ENCODE data around the gene SPOCK2.
A peak's percentile ranks its signal among the peaks of the same experiment; 100 is the strongest.
"Not testable (repeated sequence)": the region's sequence is repeated elsewhere in the genome, so short reads cannot be mapped to it uniquely, and the experiment has no call there.

Gene SPOCK2

DNA sequence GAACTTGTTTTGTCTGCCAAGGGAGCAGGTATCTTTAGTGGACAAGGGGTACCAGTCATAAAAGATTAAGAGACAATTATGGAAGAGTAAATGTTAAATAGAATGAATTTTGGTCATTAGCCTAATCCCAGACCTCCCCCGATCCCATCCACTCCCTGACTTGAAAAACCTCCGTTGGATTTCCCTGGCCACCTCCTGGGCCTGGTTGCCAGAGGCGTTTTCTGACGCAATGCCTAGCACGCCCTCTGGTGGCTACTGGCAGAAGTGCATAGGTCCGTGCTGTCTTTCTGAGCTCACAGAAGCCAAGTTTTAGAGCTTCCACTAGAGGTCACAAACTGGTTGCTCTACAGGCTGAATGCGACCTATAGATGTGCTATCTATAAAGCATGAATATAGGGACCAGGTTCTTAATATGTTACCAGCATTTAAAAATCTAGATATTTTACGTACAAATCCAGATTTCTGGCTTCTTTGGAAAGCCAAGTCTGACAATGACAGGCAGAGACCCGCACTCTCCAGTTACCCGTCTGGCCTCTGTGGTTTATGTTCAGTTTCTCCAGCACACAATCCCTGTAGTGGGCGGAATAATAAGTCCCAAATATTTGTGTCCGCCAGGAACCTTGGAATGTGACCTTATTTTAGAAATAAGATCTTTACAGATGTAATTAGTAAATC lies 39.8 kb downstream of the SPOCK2 start:
- Mint-ChIP-seq H3K9me3 (ENCODE audit: low read depth) (no peaks in the 10 kb centered on the region), H3K27ac (peak overlapping the region; percentile 62), H3K4me3 (no peak overlapping the region), H3K4me1 (ENCODE audit: low read depth) (peaks cover 10% of the 10 kb centered on the region), H3K27me3 (no peaks in the 10 kb centered on the region), H3K36me3 (no peaks in the 10 kb centered on the region)

GRCh38 chr10:72045586-72045985 lies 42.8 kb downstream of the SPOCK2 start:
- Mint-ChIP-seq H3K36me3 (no peaks in the 10 kb centered on the region), H3K27ac (no peak overlapping the region), H3K4me1 (ENCODE audit: low read depth) (peaks cover 10% of the 10 kb centered on the region), H3K27me3 (no peaks in the 10 kb centered on the region), H3K9me3 (ENCODE audit: low read depth) (no peaks in the 10 kb centered on the region), H3K4me3 (no peak overlapping the region)

- Mint-ChIP-seq H3K4me1 (ENCODE audit: low read depth) (peaks cover 7% of the 10 kb centered on the region), H3K36me3 (no peaks in the 10 kb centered on the region), H3K27me3 (no peaks in the 10 kb centered on the region), H3K4me3 (no peak overlapping the region), H3K27ac (no peak overlapping the region), H3K9me3 (ENCODE audit: low read depth) (no peaks in the 10 kb centered on the region)
These were observed 43.8 kb downstream of the SPOCK2 start for GRCh38 chr10:72044417-72045041.

DNA sequence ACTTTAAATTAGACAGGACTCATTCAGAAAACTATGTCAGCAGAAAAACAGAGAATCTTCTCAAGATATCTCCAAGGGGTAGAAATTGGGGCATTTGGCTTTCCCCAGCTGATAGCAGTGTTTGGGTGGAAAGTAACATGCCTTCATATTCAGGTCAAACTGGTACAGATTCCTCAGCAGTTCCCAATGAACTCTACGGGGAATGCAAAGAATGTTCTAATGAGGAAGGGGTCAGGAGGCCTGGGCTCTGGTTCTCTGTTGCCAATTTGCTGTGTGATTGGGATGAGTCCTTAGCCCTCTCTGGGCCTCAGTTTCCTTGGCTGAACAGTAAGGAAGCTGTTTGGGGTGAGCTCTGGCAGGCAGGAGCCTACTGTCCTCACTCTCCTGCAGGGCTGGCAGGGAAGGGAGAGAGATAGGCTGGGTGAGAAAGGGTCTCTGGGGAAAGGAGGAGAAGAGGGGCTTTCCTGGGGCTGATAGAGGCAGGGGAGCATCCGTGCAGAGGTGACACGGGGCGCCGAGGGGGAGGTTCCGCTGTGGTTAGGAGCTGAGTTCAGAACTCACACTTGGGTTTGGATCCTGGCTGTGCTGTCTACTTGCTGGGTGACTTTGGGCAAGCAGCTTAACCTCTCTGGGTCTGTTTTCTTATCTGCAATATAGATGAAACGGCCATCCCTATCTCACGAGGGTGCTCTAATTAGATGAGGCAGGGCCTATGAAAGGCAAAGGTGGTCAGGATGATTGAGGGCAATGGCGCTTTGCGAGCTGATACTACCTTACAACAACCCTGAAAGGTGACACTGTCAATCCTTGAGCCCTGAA lies 45.1 kb downstream of the SPOCK2 start:
- Mint-ChIP-seq H3K4me3 (no peak overlapping the region), H3K9me3 (ENCODE audit: low read depth) (no peaks in the 10 kb centered on the region), H3K36me3 (no peaks in the 10 kb centered on the region), H3K27me3 (no peaks in the 10 kb centered on the region), H3K27ac (no peak overlapping the region), H3K4me1 (ENCODE audit: low read depth) (peaks cover under 1% of the 10 kb centered on the region)

DNA sequence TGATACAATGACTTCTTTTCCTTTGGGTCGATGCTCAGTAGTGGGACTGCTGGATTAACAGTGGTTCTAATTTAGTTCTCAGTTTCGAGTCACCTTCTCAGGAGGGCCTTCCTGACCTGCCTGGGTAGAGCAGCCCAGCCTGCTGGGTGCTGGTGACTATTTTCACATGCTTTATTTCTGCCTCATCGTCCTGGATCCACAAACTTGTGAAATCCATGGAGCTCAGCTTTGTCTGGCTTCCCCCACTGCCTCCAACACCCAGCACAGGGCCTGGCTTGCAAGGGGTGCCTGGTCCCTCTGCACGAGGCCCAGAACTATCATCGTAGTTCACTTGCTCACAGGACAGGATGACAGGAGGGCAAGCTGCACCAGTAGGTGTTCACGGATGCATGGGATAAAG lies 46.9 kb downstream of the SPOCK2 start:
- Mint-ChIP-seq H3K4me3 (no peak overlapping the region), H3K36me3 (no peaks in the 10 kb centered on the region), H3K4me1 (ENCODE audit: low read depth) (no peaks in the 10 kb centered on the region), H3K27ac (no peak overlapping the region), H3K9me3 (ENCODE audit: low read depth) (no peaks in the 10 kb centered on the region), H3K27me3 (no peaks in the 10 kb centered on the region)

- Mint-ChIP-seq H3K4me1 (ENCODE audit: low read depth) (no peaks in the 10 kb centered on the region), H3K27ac (no peak overlapping the region), H3K27me3 (no peaks in the 10 kb centered on the region), H3K9me3 (ENCODE audit: low read depth) (no peaks in the 10 kb centered on the region), H3K4me3 (no peak overlapping the region), H3K36me3 (no peaks in the 10 kb centered on the region)
These were observed 49.0 kb downstream of the SPOCK2 start for GRCh38 chr10:72039377-72039776.

DNA sequence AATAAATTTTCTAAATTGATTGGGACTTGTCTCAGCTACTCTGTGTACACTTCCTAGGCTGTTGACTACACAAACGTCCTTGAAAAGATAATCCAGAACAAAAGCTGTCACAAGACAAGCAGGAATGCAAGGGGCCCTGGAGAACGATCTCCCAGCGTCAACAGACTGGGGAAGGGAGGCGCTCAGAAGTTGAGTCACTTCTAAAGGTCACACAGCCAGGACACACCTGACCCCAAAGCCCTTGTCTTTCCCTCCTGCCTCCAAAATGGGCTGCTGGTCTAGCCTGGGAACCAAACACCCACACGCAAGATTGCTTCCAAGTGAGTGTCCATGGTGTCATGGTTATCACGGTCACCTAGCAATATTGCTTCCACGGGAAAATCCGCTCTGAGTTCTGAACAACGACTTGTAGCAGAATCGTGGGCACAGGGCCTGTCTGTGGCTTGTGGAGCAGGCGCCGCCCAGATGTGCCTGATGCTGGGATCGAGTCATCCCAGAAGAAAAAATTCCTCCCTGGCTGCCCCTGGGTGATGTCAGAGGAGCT lies 49.8 kb downstream of the SPOCK2 start:
- no peak overlapping the region for H3K27ac Mint-ChIP-seq
- H3K27me3 Mint-ChIP-seq, result no peaks in the 10 kb centered on the region
- H3K9me3 Mint-ChIP-seq (ENCODE audit: low read depth), result no peaks in the 10 kb centered on the region
- H3K4me1 Mint-ChIP-seq (ENCODE audit: low read depth), result no peaks in the 10 kb centered on the region
- no peak overlapping the region for H3K4me3 Mint-ChIP-seq
- H3K36me3 Mint-ChIP-seq, result no peaks in the 10 kb centered on the region

DNA sequence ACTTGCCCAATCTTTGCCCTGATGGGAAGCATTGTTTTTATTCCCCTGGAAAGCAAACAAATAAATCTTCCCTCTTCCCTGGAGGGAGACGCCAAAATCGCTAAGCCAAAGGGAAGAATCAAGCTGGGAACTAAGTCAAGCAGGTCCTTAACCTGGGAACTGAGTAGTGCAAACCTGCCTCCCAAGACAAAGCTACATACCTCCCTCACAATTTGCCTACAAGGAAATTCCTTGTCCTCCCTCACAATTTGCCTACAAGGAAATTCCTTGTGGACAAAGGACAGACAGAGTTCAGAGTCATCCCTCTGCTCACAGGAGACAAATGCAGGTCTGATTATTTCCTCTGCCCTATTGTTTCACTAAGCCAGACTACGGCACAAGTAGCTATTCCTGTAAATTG lies 50.5 kb downstream of the SPOCK2 start:
- Mint-ChIP-seq H3K36me3 (no peaks in the 10 kb centered on the region), H3K27ac (no peak overlapping the region), H3K4me3 (no peak overlapping the region), H3K4me1 (ENCODE audit: low read depth) (no peaks in the 10 kb centered on the region), H3K9me3 (ENCODE audit: low read depth) (no peaks in the 10 kb centered on the region), H3K27me3 (no peaks in the 10 kb centered on the region)

DNA sequence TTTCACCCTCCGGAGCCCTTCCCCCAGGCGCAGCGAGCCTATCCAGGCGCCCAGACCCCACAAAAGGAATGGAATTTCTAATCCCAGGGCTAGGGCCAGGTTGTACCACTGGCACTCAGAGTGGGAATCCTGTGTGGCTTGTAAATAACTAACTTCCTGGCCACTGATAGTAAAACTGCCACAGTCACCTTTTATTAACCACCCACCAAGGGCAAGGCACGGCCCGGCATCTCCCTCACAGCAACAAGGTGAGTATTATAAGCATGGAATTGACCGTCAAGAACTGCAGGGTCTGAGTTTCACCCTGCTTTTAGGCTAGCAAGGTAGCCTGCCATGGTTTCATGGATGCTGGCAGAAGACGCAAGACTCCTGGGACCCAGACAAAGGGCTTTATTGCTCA lies 51.1 kb downstream of the SPOCK2 start:
- Mint-ChIP-seq H3K27ac (no peak overlapping the region), H3K9me3 (ENCODE audit: low read depth) (no peaks in the 10 kb centered on the region)

GRCh38 chr10:72035252-72035887 lies 53.0 kb downstream of the SPOCK2 start:
- Mint-ChIP-seq H3K4me1 (ENCODE audit: low read depth) (no peaks in the 10 kb centered on the region), H3K27ac (no peak overlapping the region), H3K27me3 (no peaks in the 10 kb centered on the region), H3K36me3 (no peaks in the 10 kb centered on the region), H3K9me3 (ENCODE audit: low read depth) (no peaks in the 10 kb centered on the region), H3K4me3 (no peak overlapping the region)

More for the DNA sequence above, 51.1 kb downstream of the SPOCK2 start:
- H3K4me3 Mint-ChIP-seq, result no peak overlapping the region
- no peaks in the 10 kb centered on the region for H3K27me3 Mint-ChIP-seq
- no peaks in the 10 kb centered on the region for H3K4me1 Mint-ChIP-seq (ENCODE audit: low read depth)
- no peaks in the 10 kb centered on the region for H3K36me3 Mint-ChIP-seq

GRCh38 chr10:72034761-72035160 lies 53.6 kb downstream of the SPOCK2 start:
- no peak overlapping the region for H3K27ac Mint-ChIP-seq
- H3K9me3 Mint-ChIP-seq (ENCODE audit: low read depth), result no peaks in the 10 kb centered on the region
- H3K36me3 Mint-ChIP-seq, result no peaks in the 10 kb centered on the region
- no peaks in the 10 kb centered on the region for H3K27me3 Mint-ChIP-seq
- no peaks in the 10 kb centered on the region for H3K4me1 Mint-ChIP-seq (ENCODE audit: low read depth)
- H3K4me3 Mint-ChIP-seq, result no peak overlapping the region

DNA sequence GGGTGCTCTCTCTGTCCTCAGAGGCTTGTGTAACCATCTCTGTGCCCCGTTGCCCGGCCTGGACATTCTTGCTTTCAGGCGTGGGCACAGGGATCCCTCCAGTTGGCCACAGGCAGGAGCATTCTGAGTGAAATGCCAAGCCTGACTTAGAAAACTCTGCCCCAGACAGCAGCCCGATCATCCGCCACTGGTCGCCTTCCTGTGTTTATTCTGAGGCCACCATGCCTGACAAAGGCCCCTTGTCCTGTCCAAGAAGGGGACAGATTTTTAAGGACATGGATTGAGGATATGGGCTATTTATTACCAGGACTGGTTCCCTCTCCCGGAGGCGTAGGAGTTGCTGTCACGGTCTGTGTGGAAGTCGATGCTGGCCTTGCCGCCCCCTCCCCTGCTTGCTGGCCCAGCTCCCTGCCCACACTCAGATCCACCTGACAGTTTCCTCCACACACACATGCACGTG lies 54.3 kb downstream of the SPOCK2 start:
- Mint-ChIP-seq H3K9me3 (ENCODE audit: low read depth) (no peaks in the 10 kb centered on the region), H3K36me3 (no peaks in the 10 kb centered on the region), H3K4me1 (ENCODE audit: low read depth) (no peaks in the 10 kb centered on the region), H3K4me3 (no peak overlapping the region), H3K27ac (no peak overlapping the region), H3K27me3 (no peaks in the 10 kb centered on the region)

DNA sequence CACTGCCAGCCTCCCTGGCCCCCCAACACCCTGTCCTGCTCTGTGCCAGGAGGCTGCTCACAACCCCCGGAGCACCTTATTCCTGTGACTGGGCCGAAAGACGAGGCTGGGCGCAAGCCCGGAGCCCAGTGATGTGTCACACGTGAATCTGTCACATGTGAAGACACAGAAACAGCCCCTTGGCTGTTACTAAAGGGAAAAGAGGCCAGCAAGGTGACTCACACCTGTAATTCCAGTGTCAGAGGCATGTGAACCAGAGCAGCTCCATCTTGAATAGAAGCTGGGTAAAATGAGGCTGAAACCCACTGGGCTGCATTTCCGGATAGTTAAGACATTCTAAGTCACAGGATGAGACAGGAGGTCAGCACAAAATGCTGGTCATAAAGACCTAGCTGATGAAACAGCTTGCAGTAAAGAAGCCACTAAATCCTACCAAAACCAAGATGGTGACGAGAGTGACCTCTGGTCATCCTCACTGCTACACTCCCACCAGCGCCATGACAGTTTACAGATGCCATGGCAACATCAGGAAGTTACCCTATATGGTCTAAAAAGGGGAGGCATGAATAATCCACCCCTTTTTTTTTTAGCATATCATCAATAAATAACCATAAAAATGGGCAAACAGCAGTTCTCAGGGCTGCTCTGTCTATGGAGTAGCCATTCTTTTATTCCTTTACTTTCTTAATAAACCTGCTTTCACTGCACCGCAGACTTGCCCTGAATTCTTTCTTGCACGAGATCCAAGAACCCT lies 55.8 kb downstream of the SPOCK2 start:
- not testable (repeated sequence) for H3K36me3 Mint-ChIP-seq; H3K9me3 Mint-ChIP-seq (ENCODE audit: low read depth); H3K4me1 Mint-ChIP-seq (ENCODE audit: low read depth); H3K4me3 Mint-ChIP-seq; H3K27me3 Mint-ChIP-seq; H3K27ac Mint-ChIP-seq

DNA sequence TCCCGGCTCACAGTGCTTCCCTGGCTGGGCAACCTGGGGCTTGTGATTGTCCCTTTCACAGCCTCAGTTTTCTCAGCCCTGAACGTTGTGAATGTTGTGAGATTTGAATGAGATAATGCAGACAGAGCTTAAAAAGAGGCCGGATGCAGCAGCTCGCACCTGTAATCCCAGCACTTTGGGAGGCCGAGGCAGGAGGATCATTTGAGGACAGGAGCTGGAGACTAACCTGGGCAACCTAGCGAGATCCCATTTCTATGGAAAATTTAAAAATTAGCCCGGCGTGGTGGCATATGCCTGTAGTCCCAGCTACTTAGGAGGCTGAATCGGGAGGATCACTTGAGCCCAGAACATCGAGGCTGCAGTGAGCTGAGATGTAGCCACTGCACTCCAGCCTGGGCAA lies 56.6 kb downstream of the SPOCK2 start:
- no peak overlapping the region for H3K27ac Mint-ChIP-seq
- H3K27me3 Mint-ChIP-seq, result no peaks in the 10 kb centered on the region
- H3K4me3 Mint-ChIP-seq, result no peak overlapping the region

More for the DNA sequence above, 56.6 kb downstream of the SPOCK2 start:
- Mint-ChIP-seq H3K36me3 (no peaks in the 10 kb centered on the region), H3K4me1 (ENCODE audit: low read depth) (no peaks in the 10 kb centered on the region), H3K9me3 (ENCODE audit: low read depth) (no peaks in the 10 kb centered on the region)
